ENCODE data around the gene RPS6KL1.
A peak's percentile ranks its signal among the peaks of the same experiment; 100 is the strongest.

Gene RPS6KL1

GRCh38 chr14:74879427-74880182, 43.5 kb downstream of the RPS6KL1 start:
- DNase-seq, result no peak

DNA sequence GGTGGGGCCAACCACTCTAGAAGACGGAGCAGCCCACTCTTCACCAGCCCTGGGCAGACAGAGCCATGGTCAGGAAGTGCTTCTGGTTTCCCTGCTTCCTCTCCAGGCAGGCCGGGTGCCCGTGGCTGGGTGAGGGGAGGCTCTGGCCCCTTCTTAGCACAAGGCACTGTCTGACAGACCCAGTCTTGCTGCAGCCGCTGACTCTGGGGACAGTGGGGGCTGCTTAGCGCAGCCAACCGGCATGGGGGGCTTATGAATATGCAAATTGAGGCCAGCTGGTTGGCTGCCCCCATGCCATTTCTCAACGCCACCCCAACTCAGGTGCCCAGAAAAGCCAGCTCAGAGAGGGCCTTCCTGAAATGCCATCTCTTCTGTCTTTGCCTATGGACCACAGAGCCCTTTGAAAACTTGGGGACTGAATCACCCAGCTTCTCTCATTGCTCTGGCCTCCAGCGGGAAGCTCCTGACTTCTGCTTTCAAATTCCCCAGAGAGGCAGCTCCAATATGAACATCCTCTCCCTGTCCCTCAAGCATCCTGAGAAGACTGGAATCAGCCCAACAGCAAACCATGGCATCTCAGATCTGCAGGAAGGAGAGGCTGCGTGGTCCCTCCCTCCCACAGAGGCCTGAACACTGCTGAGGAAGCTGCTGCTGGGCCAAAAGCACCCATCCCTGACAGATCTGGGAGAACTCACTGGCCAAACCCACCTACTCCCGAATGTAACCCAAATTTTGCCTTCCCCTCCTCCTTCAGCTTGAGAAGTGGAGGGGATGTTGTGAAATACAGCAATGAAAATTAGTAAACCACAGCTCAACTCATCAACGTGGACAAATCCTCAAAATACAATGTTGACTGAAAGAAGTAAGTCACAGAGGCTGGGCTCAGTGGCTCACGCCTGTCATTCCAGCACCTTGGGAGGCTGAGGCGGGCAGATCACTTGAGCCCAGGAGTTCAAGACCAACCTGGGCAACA, 46.8 kb downstream of the RPS6KL1 start, which contains the start of gene PROX2:
PROX2 (minus strand) TSS at position 205 of the 973 bp plus-strand sequence. CDS start 12,311 bp downstream, outside the sequence.
- DNase-seq, result no peak

- no peak for DNase-seq
These were observed 47.9 kb downstream of the RPS6KL1 start for GRCh38 chr14:74875204-74875603.

DNA sequence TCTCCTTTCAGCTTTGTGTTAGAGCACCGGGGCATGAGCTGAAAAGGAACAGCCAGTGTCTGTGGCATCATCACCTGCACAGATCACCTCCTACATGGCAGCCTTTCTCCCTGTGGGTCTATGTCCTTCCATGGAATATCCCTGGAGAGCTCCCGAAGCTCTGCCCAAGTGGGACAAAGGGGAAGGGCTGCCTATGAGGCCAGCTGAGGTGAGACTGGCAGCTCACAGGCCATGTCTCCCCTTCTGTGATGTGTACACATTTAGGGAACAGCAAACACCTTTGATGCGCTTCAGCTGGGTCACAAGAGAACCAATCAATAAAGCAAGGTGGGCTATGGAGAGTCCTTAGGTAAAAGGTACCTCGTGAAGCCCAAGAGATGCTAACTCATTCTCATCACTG, 51.2 kb downstream of the RPS6KL1 start:
- no peak for DNase-seq

- DNase-seq, result no peak
These were observed 54.3 kb downstream of the RPS6KL1 start for GRCh38 chr14:74868739-74869138.

- DNase-seq, result peak; percentile 47
These were observed 55.4 kb downstream of the RPS6KL1 start for GRCh38 chr14:74867673-74868072.

DNA sequence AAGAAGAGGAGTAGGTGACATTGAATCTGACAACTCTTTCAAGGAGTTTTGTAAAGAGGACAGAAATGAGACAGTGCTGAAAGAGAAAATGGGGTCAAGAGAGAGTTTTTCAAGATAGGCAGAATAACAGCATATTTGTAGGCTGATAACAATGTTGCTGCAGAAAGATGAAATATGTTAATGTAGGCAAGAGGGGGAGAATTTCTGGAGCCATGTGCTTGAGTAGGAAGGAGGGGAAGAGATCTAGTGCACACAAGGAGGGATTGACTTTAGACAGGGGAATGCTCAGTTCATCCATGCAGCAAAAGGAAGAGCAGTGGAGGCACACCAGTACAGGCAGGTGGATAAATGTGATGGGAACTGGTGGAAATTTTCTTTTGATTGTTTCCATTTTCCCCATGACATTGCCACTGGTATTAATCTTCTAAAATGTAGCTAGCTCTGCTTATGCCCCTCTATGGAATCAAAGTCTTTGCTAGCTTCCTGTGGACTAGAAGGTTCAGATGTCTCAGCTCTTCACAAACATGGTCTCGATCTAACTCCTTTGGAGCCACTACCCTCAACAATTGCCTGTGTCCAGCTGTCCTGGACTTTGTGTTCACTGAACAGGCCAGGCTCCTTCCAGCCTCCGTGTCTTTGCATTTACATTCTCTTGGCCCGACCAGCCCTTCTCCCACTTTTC, 56.2 kb downstream of the RPS6KL1 start:
- DNase-seq, result no peak

DNA sequence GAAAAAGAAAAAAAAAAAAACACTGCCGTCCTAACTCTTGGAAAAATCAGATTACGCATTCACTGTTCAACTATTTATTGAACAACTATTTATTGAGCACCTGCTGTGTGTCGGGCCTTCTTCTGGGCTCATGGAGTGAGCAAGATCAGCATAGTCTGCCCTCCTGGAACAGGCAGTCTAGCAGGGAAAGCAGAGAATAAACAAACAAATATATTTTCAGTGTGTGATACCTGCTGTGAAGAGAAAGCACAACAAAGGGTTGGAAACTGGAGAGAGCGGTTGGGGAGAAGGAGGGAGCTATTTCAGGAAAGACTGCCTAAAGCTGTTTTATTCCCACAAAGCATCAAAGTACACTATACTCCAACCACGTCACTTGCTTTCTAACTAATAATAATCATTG, 57.9 kb downstream of the RPS6KL1 start:
- no peak for DNase-seq

DNA sequence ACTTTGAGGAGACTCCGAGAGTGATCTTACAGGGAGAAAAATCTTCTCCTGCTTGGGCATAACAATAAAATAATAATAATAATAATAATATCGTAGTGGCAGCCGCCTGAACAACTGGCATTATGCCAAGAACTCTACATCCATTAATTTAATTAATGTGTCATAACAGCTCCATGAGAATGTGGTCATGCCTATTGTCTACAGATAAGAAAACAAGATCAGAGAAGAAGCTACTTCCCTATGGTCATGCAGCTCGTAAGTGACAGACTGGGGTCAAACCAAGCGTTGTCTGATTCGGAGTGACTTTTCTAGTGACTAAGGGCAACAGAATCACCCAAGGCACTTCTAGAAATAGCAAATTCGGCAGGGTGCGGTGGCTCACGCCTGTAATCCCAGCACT, 58.9 kb downstream of the RPS6KL1 start:
- DNase-seq, result no peak

GRCh38 chr14:74863274-74863673, 59.8 kb downstream of the RPS6KL1 start:
- DNase-seq, result no peak

DNA sequence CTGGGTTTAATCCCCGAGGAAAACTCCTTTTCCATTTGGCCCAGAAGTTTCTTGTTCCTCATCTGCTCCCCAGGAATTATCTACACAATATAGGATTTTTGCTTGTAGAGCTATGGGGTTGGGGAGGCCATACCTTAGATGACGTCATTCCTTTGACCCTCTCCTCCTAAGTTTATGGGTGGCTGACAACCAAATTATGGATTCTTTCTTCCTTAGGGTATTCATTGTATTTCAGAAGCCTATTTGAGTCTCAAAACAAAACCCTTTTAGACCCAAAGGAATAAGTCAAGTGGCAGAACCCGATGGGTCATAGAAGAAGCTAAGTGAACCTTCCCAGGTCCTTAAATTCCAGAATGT, 61.3 kb downstream of the RPS6KL1 start:
- DNase-seq, result no peak

DNA sequence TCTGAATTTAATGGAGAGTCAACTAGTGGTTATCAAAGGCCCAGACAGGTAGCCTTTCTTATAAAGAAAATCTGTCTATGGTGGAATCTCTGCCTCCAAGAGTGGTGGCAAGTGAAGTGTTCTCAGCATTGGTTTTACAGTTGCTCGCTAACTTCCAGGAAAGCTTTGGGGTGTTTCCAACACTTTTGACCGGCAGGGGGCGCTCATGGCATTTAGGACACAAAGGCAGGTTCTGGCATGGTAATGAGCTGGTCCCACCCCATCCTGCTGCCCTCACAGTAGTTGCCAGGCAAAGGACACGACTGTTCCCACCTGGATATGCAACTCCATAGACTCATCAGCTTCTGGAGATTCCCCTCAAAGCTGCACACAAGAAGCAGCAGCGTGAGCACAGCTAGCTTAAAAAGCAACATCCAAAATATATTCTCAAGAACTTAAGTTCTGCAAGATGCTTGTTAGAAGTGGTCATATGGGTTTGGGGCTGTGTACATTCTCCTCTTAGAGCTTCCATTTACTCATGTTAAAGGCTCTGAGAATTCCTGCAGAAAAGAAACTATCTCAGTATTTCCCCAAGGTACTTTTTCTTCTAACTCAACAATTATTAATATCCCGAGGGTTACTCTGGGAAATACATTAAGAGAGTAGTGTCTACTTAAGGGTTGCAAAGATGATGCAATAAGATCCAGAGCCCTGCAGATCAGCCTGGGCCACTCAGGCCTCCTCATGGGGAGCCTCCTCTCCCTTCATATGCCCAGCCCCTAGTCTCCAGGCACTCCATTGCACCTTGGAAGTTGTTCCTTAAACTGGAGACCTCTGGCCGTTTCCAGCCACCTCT, 61.9 kb downstream of the RPS6KL1 start:
- peak; percentile 93 for DNase-seq

- no peak for DNase-seq
These were observed 63.1 kb downstream of the RPS6KL1 start for GRCh38 chr14:74859757-74860552.

- DNase-seq, result no peak
These were observed 65.0 kb downstream of the RPS6KL1 start for GRCh38 chr14:74858022-74858421.

- DNase-seq, result no peak
These were observed 66.7 kb downstream of the RPS6KL1 start for GRCh38 chr14:74856366-74856765.

GRCh38 chr14:74855945-74856344, 67.1 kb downstream of the RPS6KL1 start:
- DNase-seq, result no peak

DNA sequence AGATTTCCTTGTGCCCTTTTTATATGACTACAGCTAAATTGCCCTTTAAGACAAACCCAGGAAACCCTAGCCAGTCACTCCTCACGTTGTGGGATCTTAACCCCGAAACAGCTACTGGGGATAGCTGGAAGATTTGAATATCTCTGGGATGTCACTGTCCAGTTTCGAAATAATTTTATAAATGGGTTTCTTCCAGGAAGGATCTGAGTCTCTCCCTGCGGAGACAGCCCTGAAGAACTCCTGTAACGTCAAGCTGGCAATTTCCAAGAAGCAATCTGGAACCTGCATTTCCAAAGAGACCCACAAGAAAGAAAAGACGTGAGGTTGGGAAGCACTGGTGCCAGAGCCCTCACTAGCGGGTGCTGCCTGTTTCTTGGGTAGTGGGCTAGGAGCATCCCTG, 68.0 kb downstream of the RPS6KL1 start:
- DNase-seq, result no peak

Measured in activated CD4-positive, alpha-beta T cell treated with anti-CD3 and anti-CD28 coated beads, Interleukin-2, Interleukin-6, amounts not matched to agents 100 ng/mL and 50 ng/mL, durations not matched to agents 16 hours and 8 hours (primary cell).